ENCODE measurements around the gene PDLIM4.

Gene PDLIM4

GRCh38 chr5:132260714-132261551 lies 3.4 kb downstream of the PDLIM4 start:
- H3K4me2 ChIP-seq, result peak overlapping the region; percentile 10 to 86 (median 48); a peak in 21 of 22 replicates

GRCh38 chr5:132261881-132262845 lies 4.7 kb downstream of the PDLIM4 start:
- H3K27me3 ChIP-seq, result no peaks in the 10 kb centered on the region
- no peak overlapping the region for H3K9ac ChIP-seq
- H3K4me1 ChIP-seq, result peaks cover 10 to 54% (median 41%) of the 10 kb centered on the region in 10 experiments
- no peak overlapping the region for H3K4me3 ChIP-seq
- no peaks in the 10 kb centered on the region for H4K20me1 ChIP-seq
- H3K4me2 ChIP-seq, result peak overlapping the region in 3 of 11 experiments; percentile 56 to 86 (median 80); a peak in 1 of 22 replicates
- no peak overlapping the region for H3K27ac ChIP-seq
- H3K36me3 ChIP-seq, result no peaks in the 10 kb centered on the region
- TF ChIP-seq Cebpa-rat (IDR thresholded peaks at IDR 0.05), result no peak
- no peaks in the 10 kb centered on the region for H3K9me3 ChIP-seq (replicated peaks in 1 of 11)

More at GRCh38 chr5:132260714-132261551, 3.4 kb downstream of the PDLIM4 start:
- no peaks in the 10 kb centered on the region for H3K9me3 ChIP-seq (replicated peaks in 1 of 11)
- no peak overlapping the region; a peak in 1 of 22 replicates for H3K27ac ChIP-seq
- no peak overlapping the region for H3K9ac ChIP-seq
- H3K27me3 ChIP-seq, result no peaks in the 10 kb centered on the region
- H3K4me1 ChIP-seq, result peaks cover 10 to 54% (median 41%) of the 10 kb centered on the region in 10 experiments
- H3K4me3 ChIP-seq, result no peak overlapping the region
- no peak for TF ChIP-seq Cebpa-rat (IDR thresholded peaks at IDR 0.05)
- no peaks in the 10 kb centered on the region for H3K36me3 ChIP-seq
- no peaks in the 10 kb centered on the region for H4K20me1 ChIP-seq

GRCh38 chr5:132262882-132263547 lies 5.5 kb downstream of the PDLIM4 start:
- Histone ChIP-seq H3K4me1 (peaks cover 10 to 51% (median 41%) of the 10 kb centered on the region in 10 experiments), H4K20me1 (no peaks in the 10 kb centered on the region), H3K36me3 (no peaks in the 10 kb centered on the region), H3K9me3 (replicated peaks in 1 of 11) (no peaks in the 10 kb centered on the region), H3K27ac (0 out of 22 replicates have a peak overlapping the region, but pooled peaks of 1 of the 11 experiments have one; percentile 18), H3K27me3 (no peaks in the 10 kb centered on the region), H3K9ac (no peak overlapping the region), H3K4me3 (no peak overlapping the region), H3K4me2 (peak overlapping the region; percentile 29 to 68 (median 59); a peak in 19 of 22 replicates)
- TF ChIP-seq Cebpa-rat (IDR thresholded peaks at IDR 0.05), result no peak

GRCh38 chr5:132263548-132264261 lies 6.2 kb downstream of the PDLIM4 start:
- Histone ChIP-seq H3K36me3 (no peaks in the 10 kb centered on the region), H4K20me1 (no peaks in the 10 kb centered on the region; a peak in 1 of 22 replicates), H3K27ac (0 out of 22 replicates have a peak overlapping the region, but pooled peaks of 2 of the 11 experiments have one; percentile 2 to 18), H3K4me3 (no peak overlapping the region), H3K9ac (no peak overlapping the region), H3K27me3 (no peaks in the 10 kb centered on the region), H3K9me3 (replicated peaks in 1 of 11) (no peaks in the 10 kb centered on the region), H3K4me2 (peak overlapping the region; percentile 29 to 68 (median 59); a peak in 21 of 22 replicates), H3K4me1 (peaks cover 10 to 44% (median 39%) of the 10 kb centered on the region in 10 experiments)
- TF ChIP-seq Cebpa-rat (IDR thresholded peaks at IDR 0.05), result no peak

GRCh38 chr5:132264546-132265335 lies 7.2 kb downstream of the PDLIM4 start:
- no peak overlapping the region for H3K9ac ChIP-seq
- peaks cover 10 to 34% (median 30%) of the 10 kb centered on the region in 10 experiments for H3K4me1 ChIP-seq

GRCh38 chr5:132265336-132266030 lies 8.0 kb downstream of the PDLIM4 start:
- H3K27ac ChIP-seq, result no peak overlapping the region

More at GRCh38 chr5:132264546-132265335, 7.2 kb downstream of the PDLIM4 start:
- Histone ChIP-seq H4K20me1 (no peaks in the 10 kb centered on the region; a peak in 1 of 22 replicates), H3K36me3 (no peaks in the 10 kb centered on the region), H3K27ac (no peak overlapping the region), H3K4me3 (no peak overlapping the region), H3K4me2 (peak overlapping the region in 1 of 11 experiments; percentile 57; a peak in 2 of 22 replicates), H3K9me3 (replicated peaks in 1 of 11) (no peaks in the 10 kb centered on the region), H3K27me3 (no peaks in the 10 kb centered on the region)
- no peak for TF ChIP-seq Cebpa-rat (IDR thresholded peaks at IDR 0.05)

More at GRCh38 chr5:132265336-132266030, 8.0 kb downstream of the PDLIM4 start:
- no peak overlapping the region for H3K9ac ChIP-seq
- peaks cover 13 to 28% (median 24%) of the 10 kb centered on the region in 10 experiments for H3K4me1 ChIP-seq
- H4K20me1 ChIP-seq, result peaks cover 0 to 5% (median 0%) of the 10 kb centered on the region in 11 experiments; a peak in 1 of 22 replicates
- H3K4me3 ChIP-seq, result no peak overlapping the region
- H3K27me3 ChIP-seq, result no peaks in the 10 kb centered on the region
- no peak for TF ChIP-seq Cebpa-rat (IDR thresholded peaks at IDR 0.05)
- H3K36me3 ChIP-seq, result no peaks in the 10 kb centered on the region
- H3K4me2 ChIP-seq, result no peak overlapping the region
- no peaks in the 10 kb centered on the region for H3K9me3 ChIP-seq (replicated peaks in 1 of 11)
